Measurements from ENCODE around the gene CALML3.

GRCh38 chr10:5570007-5570655 lies 45.4 kb downstream of the CALML3 start:
- no peak for TF ChIP-seq CTCF (IDR thresholded peaks at IDR 0.05)
- no peak for TF ChIP-seq POLR2A (IDR thresholded peaks at IDR 0.05)
